Measurements from ENCODE around the gene ATP8B3. TPM values are rescaled to one million over a fixed set of nuclear protein-coding genes. Genes with fewer than 3 reads are reported as not detected.

Gene ATP8B3
- total and polyA plus RNA-seq, 2 experiments from 2014 or later: 2.1 to 6.0 TPM

DNA sequence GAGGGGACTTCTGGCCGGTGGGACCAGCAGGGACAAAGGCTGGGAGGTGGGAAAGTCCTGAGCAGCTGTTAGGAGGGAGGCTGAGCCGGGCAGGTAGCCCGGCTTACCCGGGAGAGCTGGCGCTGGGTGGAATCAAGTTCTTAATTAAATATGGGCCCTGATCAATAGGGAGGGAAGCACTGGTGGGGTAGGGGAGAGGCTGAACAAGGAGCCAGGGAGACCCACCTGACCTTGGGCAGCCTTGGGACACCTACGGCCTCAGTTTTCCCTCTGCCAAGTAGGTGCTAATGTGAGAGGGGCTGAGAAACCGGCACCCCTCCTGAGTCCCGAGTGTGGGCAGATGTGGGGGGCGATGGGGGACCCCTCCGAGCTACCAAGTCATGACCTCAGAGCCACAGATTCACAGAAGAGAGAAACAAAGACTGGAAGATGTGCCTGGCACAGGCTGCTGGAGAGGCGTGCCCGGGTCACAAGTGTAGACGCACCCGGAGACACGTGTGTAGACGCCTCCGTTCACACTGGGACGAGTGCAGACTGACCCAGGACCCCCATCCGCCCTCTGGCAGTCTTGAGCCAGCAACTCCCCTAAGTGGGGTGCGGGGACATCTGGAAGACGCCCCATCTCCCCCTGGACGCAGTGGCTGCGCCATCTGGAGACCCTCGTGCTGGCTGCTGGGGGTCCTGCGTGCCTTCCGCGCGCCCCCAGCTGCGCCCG is 50.4 kb downstream of the ATP8B3 start:
- H3K79me2 ChIP-seq (replicated peaks; ENCODE audit: insufficient read depth): no peaks in the 10 kb centered on the region
- peak overlapping the region; percentile 26; the same call in 1 of the 2 replicates for H3K4me2 ChIP-seq
- H3F3A ChIP-seq (replicated peaks; ENCODE audit: low read depth): 0 out of 2 replicates have a peak, but pooled peaks cover 10% of the 10 kb centered on the region
- no peak overlapping the region for H3K27ac Mint-ChIP-seq
- peaks cover 100% of the 10 kb centered on the region for H3K27me3 Mint-ChIP-seq (ENCODE audit: insufficient read depth, low read depth, poor library complexity)
- 0 out of 2 replicates have a peak overlapping the region, but pooled peaks have one; percentile 7 for H3K4me3 ChIP-seq
- no peaks in the 10 kb centered on the region for H3K36me3 Mint-ChIP-seq (ENCODE audit: low read depth)
- H3K9me2 ChIP-seq (ENCODE audit: insufficient read depth): no peaks in the 10 kb centered on the region
- peaks cover 11% of the 10 kb centered on the region; the same call in 1 of the 2 replicates for H3K4me1 ChIP-seq (ENCODE audit: insufficient read depth)
- no peak overlapping the region; the same call in 2 of the 3 replicates for H3K4me3 Mint-ChIP-seq
- H3K9me3 Mint-ChIP-seq: peaks cover 12% of the 10 kb centered on the region; the same call in 1 of the 3 replicates
- H3K27ac ChIP-seq (ENCODE audit: low read depth): no peak overlapping the region
- H3K27me3 ChIP-seq (ENCODE audit: insufficient read depth): peaks cover 100% of the 10 kb centered on the region
- TF ChIP-seq, protein P1, sequence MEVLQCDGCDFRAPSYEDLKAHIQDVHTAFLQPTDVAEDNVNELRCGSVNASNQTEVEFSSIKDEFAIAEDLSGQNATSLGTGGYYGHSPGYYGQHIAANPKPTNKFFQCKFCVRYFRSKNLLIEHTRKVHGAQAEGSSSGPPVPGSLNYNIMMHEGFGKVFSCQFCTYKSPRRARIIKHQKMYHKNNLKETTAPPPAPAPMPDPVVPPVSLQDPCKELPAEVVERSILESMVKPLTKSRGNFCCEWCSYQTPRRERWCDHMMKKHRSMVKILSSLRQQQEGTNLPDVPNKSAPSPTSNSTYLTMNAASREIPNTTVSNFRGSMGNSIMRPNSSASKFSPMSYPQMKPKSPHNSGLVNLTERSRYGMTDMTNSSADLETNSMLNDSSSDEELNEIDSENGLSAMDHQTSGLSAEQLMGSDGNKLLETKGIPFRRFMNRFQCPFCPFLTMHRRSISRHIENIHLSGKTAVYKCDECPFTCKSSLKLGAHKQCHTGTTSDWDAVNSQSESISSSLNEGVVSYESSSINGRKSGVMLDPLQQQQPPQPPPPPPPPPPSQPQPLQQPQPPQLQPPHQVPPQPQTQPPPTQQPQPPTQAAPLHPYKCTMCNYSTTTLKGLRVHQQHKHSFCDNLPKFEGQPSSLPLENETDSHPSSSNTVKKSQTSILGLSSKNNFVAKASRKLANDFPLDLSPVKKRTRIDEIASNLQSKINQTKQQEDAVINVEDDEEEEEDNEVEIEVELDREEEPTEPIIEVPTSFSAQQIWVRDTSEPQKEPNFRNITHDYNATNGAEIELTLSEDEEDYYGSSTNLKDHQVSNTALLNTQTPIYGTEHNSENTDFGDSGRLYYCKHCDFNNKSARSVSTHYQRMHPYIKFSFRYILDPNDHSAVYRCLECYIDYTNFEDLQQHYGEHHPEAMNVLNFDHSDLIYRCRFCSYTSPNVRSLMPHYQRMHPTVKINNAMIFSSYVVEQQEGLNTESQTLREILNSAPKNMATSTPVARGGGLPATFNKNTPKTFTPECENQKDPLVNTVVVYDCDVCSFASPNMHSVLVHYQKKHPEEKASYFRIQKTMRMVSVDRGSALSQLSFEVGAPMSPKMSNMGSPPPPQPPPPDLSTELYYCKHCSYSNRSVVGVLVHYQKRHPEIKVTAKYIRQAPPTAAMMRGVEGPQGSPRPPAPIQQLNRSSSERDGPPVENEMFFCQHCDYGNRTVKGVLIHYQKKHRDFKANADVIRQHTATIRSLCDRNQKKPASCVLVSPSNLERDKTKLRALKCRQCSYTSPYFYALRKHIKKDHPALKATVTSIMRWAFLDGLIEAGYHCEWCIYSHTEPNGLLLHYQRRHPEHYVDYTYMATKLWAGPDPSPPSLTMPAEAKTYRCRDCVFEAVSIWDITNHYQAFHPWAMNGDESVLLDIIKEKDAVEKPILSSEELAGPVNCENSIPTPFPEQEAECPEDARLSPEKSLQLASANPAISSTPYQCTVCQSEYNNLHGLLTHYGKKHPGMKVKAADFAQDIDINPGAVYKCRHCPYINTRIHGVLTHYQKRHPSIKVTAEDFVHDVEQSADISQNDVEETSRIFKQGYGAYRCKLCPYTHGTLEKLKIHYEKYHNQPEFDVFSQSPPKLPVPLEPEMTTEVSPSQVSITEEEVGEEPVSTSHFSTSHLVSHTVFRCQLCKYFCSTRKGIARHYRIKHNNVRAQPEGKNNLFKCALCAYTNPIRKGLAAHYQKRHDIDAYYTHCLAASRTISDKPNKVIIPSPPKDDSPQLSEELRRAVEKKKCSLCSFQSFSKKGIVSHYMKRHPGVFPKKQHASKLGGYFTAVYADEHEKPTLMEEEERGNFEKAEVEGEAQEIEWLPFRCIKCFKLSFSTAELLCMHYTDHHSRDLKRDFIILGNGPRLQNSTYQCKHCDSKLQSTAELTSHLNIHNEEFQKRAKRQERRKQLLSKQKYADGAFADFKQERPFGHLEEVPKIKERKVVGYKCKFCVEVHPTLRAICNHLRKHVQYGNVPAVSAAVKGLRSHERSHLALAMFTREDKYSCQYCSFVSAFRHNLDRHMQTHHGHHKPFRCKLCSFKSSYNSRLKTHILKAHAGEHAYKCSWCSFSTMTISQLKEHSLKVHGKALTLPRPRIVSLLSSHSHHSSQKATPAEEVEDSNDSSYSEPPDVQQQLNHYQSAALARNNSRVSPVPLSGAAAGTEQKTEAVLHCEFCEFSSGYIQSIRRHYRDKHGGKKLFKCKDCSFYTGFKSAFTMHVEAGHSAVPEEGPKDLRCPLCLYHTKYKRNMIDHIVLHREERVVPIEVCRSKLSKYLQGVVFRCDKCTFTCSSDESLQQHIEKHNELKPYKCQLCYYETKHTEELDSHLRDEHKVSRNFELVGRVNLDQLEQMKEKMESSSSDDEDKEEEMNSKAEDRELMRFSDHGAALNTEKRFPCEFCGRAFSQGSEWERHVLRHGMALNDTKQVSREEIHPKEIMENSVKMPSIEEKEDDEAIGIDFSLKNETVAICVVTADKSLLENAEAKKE (CRISPR knock-in tag; IDR thresholded peaks at IDR 0.05): no peak
- TF ChIP-seq EZH2 (IDR thresholded peaks at IDR 0.05; ENCODE audit: low read depth, unreplicated experiment) (peak; percentile 85), JUNB (IDR thresholded peaks at IDR 0.05; ENCODE audit: unreplicated experiment) (no peak)
- peaks cover 19% of the 10 kb centered on the region for H4K20me1 ChIP-seq (replicated peaks; ENCODE audit: insufficient read depth)
- DNase-seq (ENCODE audit: low spot score) (no peak), ATAC-seq (no peak; the same call in 2 of the 3 replicates)
- no peak overlapping the region for H2AFZ ChIP-seq
- H3K4me1 Mint-ChIP-seq: peaks cover 16% of the 10 kb centered on the region
- H3K36me3 ChIP-seq (ENCODE audit: insufficient read depth): no peaks in the 10 kb centered on the region

Measured in GM23338 (cell line).